IPS DF 6.9 (cell line): ENCODE measurements around the gene SERINC3.

Source experiments
- DNase-seq: peaks from one replicate; pipeline ENCODE4 v3.0.0-alpha.2; 2013; ENCODE audit warnings: low read depth, low spot score
- H3K27ac ChIP-seq: one replicate; pipeline ENCODE4 v1.5.1; 2013; ENCODE audit warnings: low read length, control low read depth
- H3K27me3 ChIP-seq: 2 replicates; pipeline ENCODE4 v1.6.1; 2013; ENCODE audit warnings: mild to moderate bottlenecking, low read length; ENCODE audit not compliant: control insufficient read depth, insufficient read depth
- H3K36me3 ChIP-seq: 2 replicates; pipeline ENCODE4 v1.6.1; 2013; ENCODE audit warnings: low read length; ENCODE audit not compliant: control insufficient read depth, insufficient read depth
- H3K4me1 ChIP-seq: 2 replicates; pipeline ENCODE4 v1.6.1; 2013; ENCODE audit warnings: low read length; ENCODE audit not compliant: control insufficient read depth, insufficient read depth
- H3K4me3 ChIP-seq: 2 replicates; pipeline ENCODE4 v1.5.1; 2013; ENCODE audit warnings: mild to moderate bottlenecking, low read length
- H3K9me3 ChIP-seq: 2 replicates; pipeline ENCODE4 v1.6.1; 2013; ENCODE audit warnings: low read length, inconsistent platforms; ENCODE audit not compliant: control insufficient read depth, insufficient read depth
- WGBS: extraction: QIAGEN DNeasy Blood & Tissue Kit; methylation state at CpG from one replicate; pipeline ENCODE4 v1.1.7; 2013; ENCODE audit warnings: mixed read lengths, missing lambda C conversion rate; ENCODE audit not compliant: insufficient read length, insufficient coverage; 5-methylcytosine and 5-hydroxymethylcytosine counted together

Gene SERINC3

DNA sequence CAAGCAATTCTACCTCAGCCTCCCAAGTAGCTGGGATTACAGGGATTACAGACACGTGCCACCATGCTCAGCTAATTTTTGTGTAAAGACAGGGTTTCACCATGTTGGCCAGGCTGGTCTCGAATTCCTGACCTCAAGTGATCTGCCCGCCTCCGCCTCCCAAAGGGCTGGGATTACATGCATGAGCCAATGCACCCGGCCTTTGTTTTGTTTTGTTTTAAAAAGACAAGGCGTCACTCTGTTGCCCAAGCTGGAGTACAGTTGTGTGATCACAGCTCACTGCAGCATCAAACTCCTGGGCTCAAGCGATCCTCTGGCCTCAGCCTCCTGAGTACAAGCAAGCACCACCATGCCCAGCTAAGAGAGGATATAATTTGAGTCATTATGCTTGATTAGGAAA lies 5.4 kb downstream of the SERINC3 start:
- no CpG with 5 or more reads among the region's 7 CpGs for WGBS
- Histone ChIP-seq H3K36me3 (no peaks in the 10 kb centered on the region), H3K9me3 (no peaks in the 10 kb centered on the region), H3K4me1 (no peaks in the 10 kb centered on the region), H3K4me3 (no peak overlapping the region), H3K27ac (no peak overlapping the region), H3K27me3 (no peaks in the 10 kb centered on the region)
- no peak for DNase-seq

DNA sequence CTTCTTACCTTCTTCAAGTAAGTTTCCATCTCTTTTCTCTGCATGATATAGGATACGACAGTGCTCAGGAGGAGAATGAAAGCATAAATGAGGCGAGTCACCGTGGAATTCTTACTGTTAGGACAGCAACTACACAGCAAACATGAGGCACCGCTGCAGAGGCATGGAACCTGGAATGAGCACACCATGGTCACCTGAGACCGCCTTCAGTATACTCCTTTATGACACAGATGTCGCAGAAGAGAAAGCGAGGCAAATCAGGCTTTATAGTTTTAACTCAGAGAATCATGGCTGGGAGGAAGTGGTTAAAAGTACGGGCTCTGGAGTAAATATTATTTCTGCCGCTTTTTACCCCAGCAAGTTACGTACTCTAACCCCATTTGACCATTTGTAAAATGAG lies 8.0 kb downstream of the SERINC3 start:
- WGBS, result no CpG with 5 or more reads among the region's 10 CpGs
- peaks cover 4% of the 10 kb centered on the region; the same call in 1 of the 2 replicates for H3K36me3 ChIP-seq
- H3K4me1 ChIP-seq, result no peaks in the 10 kb centered on the region
- no peaks in the 10 kb centered on the region for H3K27me3 ChIP-seq
- no peak overlapping the region for H3K4me3 ChIP-seq
- no peak for DNase-seq
- H3K27ac ChIP-seq, result no peak overlapping the region
- H3K9me3 ChIP-seq, result no peaks in the 10 kb centered on the region

DNA sequence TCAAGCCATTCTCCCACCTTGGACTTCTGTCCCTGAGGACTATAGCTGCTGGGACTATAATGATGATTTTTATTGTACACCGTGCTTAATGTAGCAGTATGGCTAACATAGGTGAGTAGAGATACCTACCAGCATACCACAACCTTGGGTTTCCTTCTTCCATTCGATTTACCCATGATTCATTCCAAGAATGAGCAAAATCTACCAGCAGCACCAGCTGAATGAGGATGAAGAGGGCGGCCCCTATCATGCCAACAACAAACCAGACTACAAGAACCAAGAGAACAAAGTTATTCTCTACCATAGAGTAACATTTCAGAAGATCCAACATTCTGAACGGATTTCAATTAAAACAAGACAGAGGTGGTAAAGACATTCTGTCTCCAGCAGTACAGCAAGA lies 12.1 kb downstream of the SERINC3 start:
- Histone ChIP-seq H3K9me3 (no peaks in the 10 kb centered on the region), H3K4me3 (no peak overlapping the region), H3K36me3 (peaks cover 8% of the 10 kb centered on the region; the same call in 1 of the 2 replicates), H3K4me1 (no peaks in the 10 kb centered on the region), H3K27ac (no peak overlapping the region), H3K27me3 (no peaks in the 10 kb centered on the region)
- no peak for DNase-seq
- no CpG with 5 or more reads among the region's 4 CpGs for WGBS

DNA sequence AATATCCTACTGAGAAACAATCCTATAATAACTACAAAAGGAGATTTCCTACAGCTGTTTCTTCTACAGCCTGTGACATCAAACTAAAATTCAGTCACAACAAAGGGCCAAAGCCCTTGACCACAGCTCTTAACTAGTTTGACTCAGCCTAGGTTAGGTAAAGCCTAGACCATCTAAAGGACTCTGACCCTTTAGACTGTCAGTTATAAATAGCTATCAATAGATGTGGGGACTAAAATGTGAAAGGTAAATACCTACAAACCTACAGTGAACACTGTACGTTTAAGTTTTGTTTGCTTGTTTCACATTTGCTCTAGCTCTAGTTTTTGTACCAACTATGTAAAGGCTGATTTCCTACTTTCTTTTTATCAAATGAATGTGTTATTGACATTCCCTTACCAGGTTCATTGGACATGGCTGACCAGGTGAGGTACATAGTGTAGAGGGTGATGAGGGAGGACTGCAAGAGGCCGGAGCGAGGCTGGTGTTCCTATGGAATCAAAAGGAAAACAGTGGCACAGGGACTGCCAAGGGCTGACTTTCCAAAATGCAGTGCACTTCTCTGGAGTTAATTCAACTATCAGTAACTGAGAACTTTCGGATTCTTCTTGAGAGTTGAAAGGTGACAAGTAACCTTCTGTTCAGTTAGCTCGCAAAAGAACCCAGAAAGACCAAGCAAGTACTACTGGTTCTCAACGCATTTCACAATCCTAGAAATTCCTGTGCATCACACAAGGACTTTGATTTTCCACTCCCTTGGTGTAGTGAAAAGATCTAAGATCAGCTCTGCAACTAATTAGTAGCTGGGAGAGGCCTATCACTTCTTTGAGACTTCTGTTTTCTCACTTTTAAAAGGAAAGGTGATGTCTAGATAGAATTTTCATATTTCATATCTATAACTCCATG lies 17.2 kb downstream of the SERINC3 start:
- DNase-seq, result no peak
- Histone ChIP-seq H3K27ac (no peak overlapping the region), H3K36me3 (peaks cover 11% of the 10 kb centered on the region; the same call in 1 of the 2 replicates), H3K4me3 (no peak overlapping the region), H3K4me1 (no peaks in the 10 kb centered on the region), H3K9me3 (no peaks in the 10 kb centered on the region), H3K27me3 (no peaks in the 10 kb centered on the region)
- no CpG with 5 or more reads among the region's 6 CpGs for WGBS

GRCh38 chr20:44502968-44503367 lies 18.9 kb downstream of the SERINC3 start:
- Histone ChIP-seq H3K27ac (no peak overlapping the region), H3K4me3 (no peak overlapping the region), H3K9me3 (no peaks in the 10 kb centered on the region), H3K36me3 (peaks cover 9% of the 10 kb centered on the region; the same call in 1 of the 2 replicates), H3K27me3 (no peaks in the 10 kb centered on the region), H3K4me1 (no peaks in the 10 kb centered on the region)
- no peak for DNase-seq
- WGBS, result 100% methylated on average over 1 of the region's 1 CpG

DNA sequence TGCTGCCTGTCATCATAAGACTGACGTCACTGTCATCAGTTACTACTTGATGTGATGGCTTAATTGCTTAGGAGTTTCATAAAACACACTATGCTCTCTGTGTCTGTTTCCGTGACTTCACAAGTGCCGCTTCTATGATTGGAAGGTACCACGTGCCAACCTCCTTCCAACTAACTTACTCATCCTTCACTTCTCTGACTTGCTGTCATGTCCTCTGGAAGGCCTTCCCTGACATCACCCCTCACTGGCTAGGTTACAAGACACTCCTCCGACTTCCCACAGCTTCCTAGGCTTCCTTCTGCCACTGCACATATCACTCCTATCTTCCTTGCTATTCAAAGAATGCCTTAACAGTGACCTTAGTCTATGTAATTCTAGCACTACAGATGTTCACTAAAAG lies 20.4 kb downstream of the SERINC3 start:
- DNase-seq, result no peak
- no peaks in the 10 kb centered on the region for H3K9me3 ChIP-seq
- H3K36me3 ChIP-seq, result peaks cover 6% of the 10 kb centered on the region; the same call in 1 of the 2 replicates
- H3K27ac ChIP-seq, result no peak overlapping the region
- H3K27me3 ChIP-seq, result no peaks in the 10 kb centered on the region
- no peak overlapping the region for H3K4me3 ChIP-seq
- no peaks in the 10 kb centered on the region for H3K4me1 ChIP-seq
- no CpG with 5 or more reads among the region's 5 CpGs for WGBS

- H3K27me3 ChIP-seq, result no peaks in the 10 kb centered on the region
- H3K9me3 ChIP-seq, result no peaks in the 10 kb centered on the region
- no CpG with 5 or more reads among the region's 3 CpGs for WGBS
- no peaks in the 10 kb centered on the region for H3K4me1 ChIP-seq
- no peak overlapping the region for H3K4me3 ChIP-seq
- peaks cover 6% of the 10 kb centered on the region; the same call in 1 of the 2 replicates for H3K36me3 ChIP-seq
- H3K27ac ChIP-seq, result no peak overlapping the region
- no peak for DNase-seq
Measured at GRCh38 chr20:44500221-44500620, 21.6 kb downstream of the SERINC3 start.

- H3K36me3 ChIP-seq, result peaks cover 6% of the 10 kb centered on the region; the same call in 1 of the 2 replicates
- H3K9me3 ChIP-seq, result no peaks in the 10 kb centered on the region
- H3K4me3 ChIP-seq, result no peak overlapping the region
- H3K27me3 ChIP-seq, result no peaks in the 10 kb centered on the region
- no CpG with 5 or more reads among the region's 3 CpGs for WGBS
- no peak overlapping the region for H3K27ac ChIP-seq
- no peaks in the 10 kb centered on the region for H3K4me1 ChIP-seq
- DNase-seq, result no peak
Measured at GRCh38 chr20:44497761-44498160, 24.1 kb downstream of the SERINC3 start.

DNA sequence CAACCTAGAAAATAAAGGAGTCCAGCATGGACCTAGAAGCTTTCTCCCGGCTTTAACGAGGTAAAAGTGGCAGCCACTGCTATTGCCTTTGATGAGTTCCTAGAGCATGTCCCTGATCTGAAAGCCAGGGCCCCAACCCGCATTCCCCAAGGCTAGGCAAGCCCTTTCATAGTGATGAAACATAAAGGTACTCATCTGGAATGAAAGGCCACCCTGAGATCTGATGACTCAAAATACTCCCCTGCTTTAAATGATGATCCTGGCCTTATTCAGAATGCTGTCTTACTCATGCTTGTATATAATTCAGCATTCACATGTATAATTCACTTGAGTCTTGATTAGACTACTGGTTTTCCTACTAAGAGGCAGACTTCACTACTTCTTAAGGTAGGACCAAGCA lies 24.9 kb downstream of the SERINC3 start:
- DNase-seq, result no peak
- Histone ChIP-seq H3K36me3 (peaks cover 6% of the 10 kb centered on the region; the same call in 1 of the 2 replicates), H3K27ac (no peak overlapping the region)

GRCh38 chr20:44495802-44496481 lies 25.9 kb downstream of the SERINC3 start:
- Histone ChIP-seq H3K36me3 (peaks cover 1% of the 10 kb centered on the region; the same call in 1 of the 2 replicates), H3K27me3 (no peaks in the 10 kb centered on the region), H3K27ac (no peak overlapping the region), H3K9me3 (no peaks in the 10 kb centered on the region), H3K4me3 (no peak overlapping the region), H3K4me1 (no peaks in the 10 kb centered on the region)
- WGBS, result no CpG with 5 or more reads among the region's 3 CpGs
- no peak for DNase-seq

More for the DNA sequence above, 24.9 kb downstream of the SERINC3 start:
- Histone ChIP-seq H3K9me3 (no peaks in the 10 kb centered on the region), H3K27me3 (no peaks in the 10 kb centered on the region), H3K4me3 (no peak overlapping the region), H3K4me1 (no peaks in the 10 kb centered on the region)
- whole genome bisulfite sequencing, result no CpG with 5 or more reads among the region's 3 CpGs
